ENCODE data around the gene EOMES.

DNA sequence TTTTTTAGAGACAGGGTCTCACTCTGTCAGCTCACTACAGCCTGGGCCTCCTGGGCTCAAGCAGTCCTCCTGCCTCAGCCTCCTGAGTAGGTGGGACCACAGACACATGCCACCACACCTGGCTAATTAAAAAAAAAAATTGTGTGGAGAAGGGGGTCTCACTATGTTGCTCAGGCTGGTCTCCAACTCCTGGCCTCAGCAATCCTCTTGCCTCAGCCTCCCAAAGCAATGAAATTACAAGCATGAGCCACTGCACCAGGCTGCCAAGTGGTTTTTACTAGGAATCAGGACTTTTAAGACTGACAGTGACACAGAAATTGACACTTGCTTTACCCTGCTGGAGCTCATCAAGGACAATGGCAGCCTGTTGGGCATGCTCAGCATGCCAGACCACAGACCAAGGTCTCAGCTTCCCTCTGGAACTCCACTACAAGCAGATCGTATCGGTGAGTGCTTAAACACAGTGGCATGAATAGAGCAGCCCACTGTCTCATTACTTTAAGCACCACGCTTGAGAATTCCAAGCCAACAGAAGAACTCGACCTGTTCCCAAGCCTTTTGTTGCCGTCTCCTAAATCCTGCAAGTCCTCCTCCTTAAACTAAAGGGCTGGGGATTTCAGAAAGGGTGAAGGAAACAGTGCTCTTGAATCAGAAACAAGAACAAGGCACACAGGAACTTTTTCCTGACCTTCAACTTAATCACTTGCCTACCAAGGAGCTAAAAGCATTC, 41.4 kb downstream of the EOMES start:
- 0 out of 2 replicates have a peak, but pooled peaks have one; percentile 41 for TF ChIP-seq YY1 (IDR thresholded peaks at IDR 0.05; ENCODE audit: low read depth, low read length)
- TF ChIP-seq EP300 (IDR thresholded peaks at IDR 0.05; ENCODE audit: borderline replicate concordance in 1 of 2, low read depth in 2 of 2, low read length in 2 of 2): no peak
- TF ChIP-seq EZH2 (IDR thresholded peaks at IDR 0.05; ENCODE audit: low read depth, low read length, severe bottlenecking): no peak
- TF ChIP-seq, protein P1, sequence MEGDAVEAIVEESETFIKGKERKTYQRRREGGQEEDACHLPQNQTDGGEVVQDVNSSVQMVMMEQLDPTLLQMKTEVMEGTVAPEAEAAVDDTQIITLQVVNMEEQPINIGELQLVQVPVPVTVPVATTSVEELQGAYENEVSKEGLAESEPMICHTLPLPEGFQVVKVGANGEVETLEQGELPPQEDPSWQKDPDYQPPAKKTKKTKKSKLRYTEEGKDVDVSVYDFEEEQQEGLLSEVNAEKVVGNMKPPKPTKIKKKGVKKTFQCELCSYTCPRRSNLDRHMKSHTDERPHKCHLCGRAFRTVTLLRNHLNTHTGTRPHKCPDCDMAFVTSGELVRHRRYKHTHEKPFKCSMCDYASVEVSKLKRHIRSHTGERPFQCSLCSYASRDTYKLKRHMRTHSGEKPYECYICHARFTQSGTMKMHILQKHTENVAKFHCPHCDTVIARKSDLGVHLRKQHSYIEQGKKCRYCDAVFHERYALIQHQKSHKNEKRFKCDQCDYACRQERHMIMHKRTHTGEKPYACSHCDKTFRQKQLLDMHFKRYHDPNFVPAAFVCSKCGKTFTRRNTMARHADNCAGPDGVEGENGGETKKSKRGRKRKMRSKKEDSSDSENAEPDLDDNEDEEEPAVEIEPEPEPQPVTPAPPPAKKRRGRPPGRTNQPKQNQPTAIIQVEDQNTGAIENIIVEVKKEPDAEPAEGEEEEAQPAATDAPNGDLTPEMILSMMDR (IDR thresholded peaks at IDR 0.05; ENCODE audit: control extremely low read depth in 1 of 3, insufficient read depth in 1 of 3, low read depth in 1 of 3, low read length in 3 of 3): no peak

All from H1 (cell line).